Hippocampal formation (tissue), 2 donors: ENCODE measurements around the gene TASP1.
"Not testable (repeated sequence)": the region's sequence is repeated elsewhere in the genome, so short reads cannot be mapped to it uniquely, and the experiment has no call there.

Source experiments
- DNase-seq, 2 donors: peaks; one replicate each; lab custom pipeline; 2025; lab: John Stamatoyannopoulos, UW

The TASP1 gene

DNA sequence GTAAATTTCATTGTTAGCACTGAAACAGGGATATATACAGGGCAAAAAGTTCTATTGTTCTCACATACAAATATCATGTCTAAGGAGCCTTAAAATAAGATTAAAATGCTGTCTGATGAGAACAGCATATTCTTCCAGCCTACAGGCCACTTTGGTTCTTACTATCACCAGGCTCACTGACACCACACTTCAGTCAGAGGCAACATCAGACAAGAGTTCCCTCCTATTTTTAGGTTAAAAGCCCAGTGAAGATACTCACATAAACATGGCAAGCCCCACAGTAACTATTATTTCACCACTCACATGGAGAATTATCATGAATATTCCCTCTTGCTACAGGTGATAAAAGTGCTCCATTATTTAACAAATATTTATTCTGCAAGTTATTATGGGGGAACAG lies 241.9 kb downstream of the TASP1 start:
- no peak for DNase-seq

DNA sequence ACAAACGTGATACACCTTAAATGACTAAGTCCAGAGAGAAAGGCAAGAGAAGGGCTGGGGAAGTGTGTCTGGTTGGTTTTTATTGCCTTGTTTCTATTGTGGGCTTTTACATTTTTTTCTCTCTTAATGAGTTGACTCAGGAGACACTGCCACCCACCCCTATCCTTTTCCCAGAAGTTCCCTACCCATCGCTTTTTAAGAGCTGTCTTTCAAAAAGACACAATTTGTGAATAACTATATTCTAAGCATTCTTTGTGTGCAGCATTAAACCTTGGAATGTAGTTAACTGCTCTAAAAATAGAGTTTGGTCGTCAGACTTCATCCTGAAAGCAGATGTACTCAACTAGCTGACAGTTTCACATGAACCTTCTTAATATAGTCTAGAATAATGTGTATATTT lies 242.7 kb downstream of the TASP1 start:
- DNase-seq = no peak

DNA sequence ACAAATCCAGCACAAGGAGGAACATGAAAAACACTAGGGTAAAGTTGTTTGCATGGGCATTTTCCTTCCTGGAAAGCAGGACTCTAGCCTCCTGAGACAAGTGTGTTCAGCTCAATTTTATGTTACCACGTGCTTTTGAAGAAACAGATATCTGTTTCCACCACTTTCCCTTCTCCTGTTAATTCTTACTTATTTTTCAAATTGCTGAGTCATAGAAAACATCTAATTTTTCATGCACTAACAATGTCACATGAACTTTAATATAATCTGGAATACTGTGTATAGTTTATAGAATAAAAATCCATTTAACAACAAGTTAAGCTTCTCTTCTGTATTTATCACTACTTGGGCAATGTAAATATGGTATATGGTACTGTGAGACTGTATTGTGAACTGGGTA lies 243.5 kb downstream of the TASP1 start:
- no peak for DNase-seq

DNA sequence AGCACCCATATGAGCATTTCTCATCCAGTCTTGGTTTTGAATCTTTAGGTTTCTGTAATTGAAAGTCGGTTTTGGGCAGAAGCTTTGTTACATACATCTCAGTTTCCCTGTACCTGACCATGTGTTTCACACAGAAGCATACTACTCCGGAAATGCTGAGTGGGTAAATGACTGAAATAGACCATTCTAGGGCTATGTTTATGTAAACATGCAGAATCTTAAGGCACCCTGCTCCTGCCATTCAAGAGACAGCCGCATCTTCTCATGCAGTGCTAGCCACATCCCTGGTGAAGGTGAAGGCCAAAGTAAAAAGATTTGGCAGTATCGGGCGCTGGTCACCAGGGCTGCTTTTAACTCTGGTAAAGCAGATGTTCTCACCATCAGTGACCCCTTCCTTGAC lies 246.3 kb downstream of the TASP1 start:
- no peak for DNase-seq

DNA sequence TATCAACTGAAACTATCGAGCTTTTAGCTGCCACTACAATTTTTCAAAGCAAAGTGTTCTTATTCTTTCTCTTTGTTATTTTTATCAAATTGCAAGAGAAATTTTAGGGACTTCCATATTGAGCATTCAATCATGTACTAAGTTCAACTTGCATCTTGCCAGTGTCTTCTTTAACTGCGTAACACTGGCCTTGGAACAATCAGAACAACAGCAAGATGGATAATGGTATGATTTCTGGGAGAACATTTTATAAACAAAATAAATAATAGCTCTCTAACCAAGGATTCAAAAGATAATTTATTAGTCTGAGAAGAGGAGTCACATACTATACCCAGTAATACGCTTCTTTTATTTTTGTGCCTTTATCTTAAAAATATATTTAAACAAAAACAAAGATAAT lies 249.6 kb downstream of the TASP1 start:
- DNase-seq = no peak

DNA sequence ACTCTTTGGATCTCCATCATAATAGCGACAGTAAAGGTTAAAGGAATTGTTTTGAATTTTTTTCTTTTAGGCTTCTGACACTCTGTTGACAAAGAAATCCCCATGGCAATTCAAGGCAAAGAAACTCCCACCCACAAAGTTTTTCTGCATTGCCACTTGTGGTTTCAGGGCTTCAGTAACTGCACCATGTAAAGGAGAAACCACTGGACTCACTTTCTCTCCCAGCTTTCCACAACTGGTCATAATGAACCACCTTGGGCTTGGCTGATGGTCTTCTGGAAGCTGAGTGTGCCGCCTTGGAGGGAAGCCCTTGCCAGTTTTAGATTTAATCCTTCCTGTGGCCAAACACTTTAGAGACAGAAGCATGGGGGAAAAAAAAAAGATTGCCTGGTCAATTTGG lies 254.6 kb downstream of the TASP1 start:
- DNase-seq = no peak

DNA sequence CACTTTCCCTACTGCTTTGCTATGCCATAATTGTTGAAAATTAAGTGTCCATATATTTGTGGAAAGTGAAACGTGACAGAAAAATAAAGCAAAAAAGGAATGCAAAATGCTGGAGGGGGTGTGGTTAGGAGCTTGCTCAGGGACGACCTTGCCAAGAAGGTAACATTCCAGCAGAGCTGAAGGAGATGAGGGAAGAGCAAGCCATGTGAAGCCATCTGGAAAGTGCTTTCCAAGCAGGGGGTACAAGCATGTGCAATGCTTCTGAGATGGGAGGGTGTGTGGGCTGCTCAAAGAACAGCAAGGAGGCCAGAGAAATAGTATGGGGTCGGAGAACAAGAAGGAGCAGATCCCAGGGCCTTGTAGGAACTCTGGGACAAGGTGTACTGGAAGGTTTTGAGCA lies 255.9 kb downstream of the TASP1 start:
- no peak for DNase-seq

DNA sequence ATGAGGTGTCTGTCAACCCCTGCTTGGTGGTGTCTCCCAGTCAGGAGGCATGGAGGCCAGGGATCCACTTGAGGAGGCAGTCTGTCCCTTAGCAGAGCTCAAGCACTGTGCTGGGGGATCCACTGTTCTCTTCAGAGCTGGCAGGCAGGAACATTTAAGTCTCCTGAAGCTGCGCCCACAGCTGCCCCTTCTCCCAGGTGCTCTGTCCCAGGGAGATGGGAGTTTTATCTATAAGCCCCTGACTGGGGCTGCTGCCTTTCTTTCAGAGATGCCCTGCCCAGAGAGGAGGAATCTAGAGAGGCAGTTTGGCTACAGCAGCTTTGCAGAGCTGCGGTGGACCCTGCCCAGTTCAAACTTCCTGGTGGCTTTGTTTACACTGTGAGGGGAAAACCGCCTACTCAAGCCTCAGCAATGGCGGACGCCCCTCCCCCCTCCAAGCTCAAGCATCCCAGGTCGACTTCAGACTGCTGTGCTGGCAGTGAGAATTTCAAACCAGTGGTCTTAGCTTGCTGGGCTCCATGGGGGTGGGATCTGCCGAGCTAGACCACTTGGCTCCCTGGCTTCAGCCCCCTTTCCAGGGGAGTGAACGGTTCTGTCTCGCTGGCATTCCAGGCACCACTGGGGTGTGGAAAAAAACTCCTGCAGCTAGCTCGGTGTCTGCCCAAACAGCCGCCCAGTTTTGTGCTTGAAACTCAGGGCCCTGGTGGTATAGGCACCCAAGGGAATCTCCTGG lies 258.1 kb downstream of the TASP1 start:
- not testable (repeated sequence) for DNase-seq

DNA sequence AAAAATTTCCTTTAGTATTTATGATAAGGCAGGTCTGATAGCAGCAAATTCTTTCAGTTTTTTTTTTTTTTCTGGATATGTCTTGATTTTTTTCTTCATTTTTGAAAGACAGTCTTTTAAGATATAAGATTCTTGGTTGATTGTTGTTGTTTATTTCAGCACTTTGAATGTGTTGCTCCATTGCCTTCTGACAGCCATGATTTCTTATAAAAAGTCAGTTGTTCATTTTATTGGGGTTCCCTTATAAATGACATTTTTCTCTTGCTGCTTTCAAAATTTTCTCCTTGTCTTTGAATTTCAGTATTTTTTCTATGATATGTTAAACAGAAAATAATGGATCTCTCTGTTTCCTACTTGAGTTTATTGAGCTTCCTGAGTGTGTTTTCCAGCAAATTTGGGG lies 265.3 kb downstream of the TASP1 start:
- no peak for DNase-seq

DNA sequence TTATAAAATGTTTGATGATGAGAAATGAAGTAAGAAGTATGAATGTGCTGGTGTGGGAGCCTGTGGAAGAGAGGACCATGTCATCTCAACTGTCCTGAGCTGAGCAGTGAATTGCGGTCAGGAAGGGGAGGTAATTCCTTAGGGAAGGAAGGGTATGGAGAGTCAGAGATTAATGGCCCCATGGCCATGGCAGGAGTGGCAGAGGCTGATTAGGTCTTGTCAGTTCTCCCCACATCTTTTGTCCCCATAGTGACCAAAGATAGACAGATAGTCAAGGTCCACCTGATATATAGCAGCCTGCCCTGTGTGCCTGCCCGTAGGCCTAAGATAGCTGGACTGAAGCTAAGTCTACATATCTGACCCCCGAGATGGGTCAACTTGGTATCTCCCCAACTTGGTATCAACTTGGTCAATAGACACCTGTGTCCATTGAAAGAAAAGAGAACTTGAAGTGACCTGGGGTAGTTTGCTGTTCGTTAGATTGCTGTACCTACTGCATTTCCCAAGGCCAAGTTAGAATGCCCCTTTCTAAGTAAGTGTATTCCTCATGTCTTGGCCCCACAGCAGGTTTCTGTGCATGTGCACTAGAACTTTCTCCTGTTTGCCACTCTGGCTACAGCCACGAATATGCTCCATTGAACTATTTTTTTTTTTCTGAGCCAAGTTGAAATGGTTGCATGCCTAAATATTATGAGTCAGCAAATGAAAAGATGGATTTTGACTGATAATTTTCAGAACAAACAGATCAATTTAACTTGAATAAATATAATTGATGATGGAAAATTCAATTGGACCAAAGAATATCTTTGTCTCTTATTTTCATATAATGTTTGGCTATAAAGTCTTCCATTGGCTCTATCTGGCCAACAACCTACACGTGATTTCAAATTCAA lies 274.2 kb downstream of the TASP1 start:
- DNase-seq = no peak

DNA sequence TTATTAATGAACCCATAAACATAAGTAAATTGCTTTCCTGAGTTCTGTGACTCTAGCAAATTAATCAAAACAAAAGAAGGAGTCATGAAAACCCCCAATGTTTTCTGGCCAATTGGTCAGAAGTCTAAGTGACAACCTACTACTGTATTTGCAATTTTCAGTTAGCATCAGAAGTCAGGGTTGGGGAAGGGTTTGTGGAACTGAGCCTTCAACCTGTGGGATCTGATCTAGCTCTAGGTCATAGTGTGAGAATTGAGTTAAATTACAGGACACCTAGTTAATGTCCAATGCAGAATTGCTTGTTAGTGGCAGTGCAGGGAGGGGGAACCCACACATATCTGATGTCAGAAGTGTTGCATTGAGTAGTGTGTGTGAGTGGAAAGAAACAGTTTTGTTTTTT lies 275.3 kb downstream of the TASP1 start:
- no peak for DNase-seq

DNA sequence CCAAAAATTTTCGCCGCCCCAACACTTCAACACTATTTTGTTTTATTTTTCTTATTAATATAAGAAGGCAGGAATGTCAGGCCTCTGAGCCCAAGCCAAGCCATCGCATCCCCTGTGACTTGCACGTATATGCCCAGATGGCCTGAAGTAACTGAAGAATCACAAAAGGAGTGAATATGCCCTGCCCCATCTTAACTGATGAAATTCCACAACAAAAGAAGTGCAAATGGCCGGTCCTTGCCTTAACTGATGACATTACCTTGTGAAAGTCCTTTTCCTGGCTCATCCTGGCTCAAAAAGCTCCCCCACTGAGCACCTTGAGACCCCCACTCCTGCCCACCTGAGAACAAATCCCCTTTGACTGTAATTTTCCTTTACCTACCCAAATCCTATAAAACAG lies 276.6 kb downstream of the TASP1 start:
- not testable (repeated sequence) for DNase-seq

DNA sequence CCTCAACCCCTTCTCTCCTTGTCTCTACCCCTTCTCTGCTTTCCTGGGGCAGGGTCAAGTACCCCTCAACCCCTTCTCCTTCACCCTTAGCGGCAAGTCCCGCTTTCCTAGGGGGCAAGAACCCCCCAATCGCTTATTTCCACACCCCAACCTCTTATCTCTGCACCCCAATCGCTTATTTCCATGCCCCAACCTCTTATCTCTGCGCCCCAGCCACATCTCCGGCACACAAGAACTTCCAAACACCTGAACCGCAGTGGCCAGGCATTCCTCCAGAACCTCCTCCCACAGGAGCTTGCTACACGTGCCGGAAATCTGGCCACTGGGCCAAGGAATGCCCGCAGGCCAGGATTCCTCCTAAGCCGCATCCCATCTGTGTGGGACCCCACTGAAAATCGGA lies 279.8 kb downstream of the TASP1 start:
- DNase-seq = not testable (repeated sequence)

DNA sequence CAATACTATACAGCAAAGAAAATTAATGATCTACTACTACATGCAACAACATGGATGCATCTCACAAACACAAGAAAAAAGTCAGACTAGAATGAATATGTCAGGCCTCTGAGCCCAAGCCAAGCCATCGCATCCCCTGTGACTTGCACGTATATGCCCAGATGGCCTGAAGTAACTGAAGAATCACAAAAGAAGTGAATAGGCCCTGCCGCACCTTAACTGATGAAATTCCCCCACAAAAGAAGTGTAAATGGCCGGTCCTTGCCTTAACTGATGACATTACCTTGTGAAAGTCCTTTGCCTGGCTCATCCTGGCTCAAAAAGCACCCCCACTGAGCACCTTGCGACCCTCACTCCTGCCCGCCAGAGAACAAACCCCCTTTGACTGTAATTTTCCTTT lies 280.9 kb downstream of the TASP1 start:
- DNase-seq = not testable (repeated sequence)

DNA sequence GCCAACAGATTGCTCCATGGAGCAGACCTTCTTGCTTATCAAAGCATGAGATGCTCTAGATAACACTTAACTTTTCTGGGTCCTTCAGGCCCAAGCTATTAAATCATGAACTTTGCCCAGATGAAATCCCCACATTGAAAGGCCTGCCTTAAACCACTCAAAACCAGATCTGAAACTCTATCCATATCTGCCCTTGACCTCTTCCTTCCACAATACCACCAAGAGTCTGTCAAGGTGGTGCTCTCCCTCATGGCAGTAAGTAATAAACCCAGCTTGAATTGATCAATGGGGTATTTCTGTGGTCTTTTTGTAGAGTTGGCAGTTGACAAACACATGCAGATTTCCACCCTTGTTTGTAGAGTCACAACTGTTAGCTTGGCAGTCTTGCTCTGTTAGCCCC lies 282.1 kb downstream of the TASP1 start:
- DNase-seq = no peak

DNA sequence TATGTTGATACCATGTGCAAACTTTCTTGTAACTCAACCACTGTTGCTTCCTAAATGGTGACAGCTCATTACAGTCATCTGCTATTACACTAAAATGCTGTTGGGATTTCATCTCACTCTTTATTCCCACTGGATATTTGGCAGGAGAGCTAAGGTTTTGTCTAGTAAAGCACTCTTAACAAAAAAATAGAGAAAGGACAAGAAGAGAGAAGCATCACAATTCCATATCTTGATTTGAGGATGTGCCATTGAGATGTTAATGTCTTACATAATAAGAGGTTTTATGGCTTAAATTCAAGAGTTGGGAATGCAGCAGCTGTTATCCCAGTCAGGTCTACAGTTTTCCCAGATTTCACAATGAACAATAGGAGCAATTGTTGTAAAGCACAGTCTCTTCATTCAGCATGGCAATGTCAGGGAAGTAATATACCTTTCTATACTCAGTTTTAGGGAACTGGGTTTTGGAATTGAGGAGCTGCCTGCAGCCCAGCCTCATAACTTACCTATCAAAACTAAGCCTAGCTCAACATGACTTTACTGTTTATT lies 282.7 kb downstream of the TASP1 start:
- DNase-seq = no peak

DNA sequence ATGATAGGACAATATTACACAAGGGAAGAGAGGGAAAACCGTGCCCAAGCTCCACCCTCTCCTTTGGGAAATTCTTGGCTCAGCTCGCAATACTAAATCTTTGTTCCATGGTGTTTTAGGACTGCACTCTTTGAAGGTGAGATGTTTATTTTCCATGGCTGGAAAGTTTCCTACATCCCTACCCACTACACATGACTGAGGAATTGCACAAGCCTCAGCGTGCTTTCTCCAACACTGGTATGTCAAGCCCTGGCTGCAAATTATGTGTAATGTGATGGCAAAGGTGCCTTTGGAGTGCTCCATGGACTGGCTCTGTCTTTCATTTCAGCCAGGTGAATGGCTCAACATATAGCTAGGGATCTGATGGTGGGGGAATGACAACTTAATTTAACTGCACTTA lies 283.3 kb downstream of the TASP1 start:
- no peak for DNase-seq

DNA sequence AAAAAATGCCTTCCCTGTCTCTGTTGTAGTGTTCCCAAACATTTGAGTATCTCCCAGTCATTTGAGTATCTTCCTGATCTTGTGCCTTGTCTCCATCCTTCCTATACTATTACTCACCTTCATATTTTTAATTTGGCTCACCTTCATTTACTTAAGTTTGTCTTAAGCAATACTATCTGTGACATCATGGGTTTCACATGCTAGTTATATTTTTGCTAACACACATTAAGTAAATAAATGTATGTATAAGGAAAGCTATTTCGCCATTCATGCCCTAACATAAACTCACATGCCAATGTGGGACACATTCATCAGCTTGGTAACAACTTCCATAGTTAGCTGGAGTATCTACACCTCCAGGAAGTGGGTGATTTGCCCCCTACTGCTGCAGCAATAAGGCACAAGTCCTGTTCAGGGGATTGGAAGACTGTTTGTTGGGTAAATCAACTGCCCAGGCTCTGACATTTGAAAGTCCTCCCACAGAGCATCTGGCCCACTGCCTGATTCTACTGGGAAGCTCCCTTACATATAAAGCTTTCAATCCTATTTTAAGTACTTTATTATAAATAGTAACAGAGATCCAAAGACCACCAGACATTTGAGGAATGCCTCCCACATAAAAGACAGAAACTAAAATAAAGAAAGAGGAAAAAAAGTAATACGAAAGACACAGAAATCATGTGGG lies 285.3 kb downstream of the TASP1 start:
- no peak for DNase-seq

DNA sequence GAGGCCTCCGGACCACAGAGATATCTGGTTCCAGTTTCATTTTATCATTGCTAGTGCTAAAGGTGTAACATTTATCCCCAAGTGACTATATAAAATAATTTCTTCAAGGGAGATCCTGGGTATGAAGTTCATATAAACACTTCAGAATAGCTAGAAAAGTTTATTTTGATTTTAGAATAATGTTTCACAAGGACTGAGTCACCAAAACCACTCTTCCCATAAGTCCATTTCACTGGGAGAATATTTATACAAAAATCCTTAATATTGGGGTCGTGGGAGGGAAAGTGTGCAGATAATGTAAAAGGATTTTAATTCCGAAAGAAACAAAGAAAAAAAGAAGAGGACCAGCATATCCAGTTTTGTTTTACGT lies 289.5 kb downstream of the TASP1 start:
- DNase-seq = no peak

DNA sequence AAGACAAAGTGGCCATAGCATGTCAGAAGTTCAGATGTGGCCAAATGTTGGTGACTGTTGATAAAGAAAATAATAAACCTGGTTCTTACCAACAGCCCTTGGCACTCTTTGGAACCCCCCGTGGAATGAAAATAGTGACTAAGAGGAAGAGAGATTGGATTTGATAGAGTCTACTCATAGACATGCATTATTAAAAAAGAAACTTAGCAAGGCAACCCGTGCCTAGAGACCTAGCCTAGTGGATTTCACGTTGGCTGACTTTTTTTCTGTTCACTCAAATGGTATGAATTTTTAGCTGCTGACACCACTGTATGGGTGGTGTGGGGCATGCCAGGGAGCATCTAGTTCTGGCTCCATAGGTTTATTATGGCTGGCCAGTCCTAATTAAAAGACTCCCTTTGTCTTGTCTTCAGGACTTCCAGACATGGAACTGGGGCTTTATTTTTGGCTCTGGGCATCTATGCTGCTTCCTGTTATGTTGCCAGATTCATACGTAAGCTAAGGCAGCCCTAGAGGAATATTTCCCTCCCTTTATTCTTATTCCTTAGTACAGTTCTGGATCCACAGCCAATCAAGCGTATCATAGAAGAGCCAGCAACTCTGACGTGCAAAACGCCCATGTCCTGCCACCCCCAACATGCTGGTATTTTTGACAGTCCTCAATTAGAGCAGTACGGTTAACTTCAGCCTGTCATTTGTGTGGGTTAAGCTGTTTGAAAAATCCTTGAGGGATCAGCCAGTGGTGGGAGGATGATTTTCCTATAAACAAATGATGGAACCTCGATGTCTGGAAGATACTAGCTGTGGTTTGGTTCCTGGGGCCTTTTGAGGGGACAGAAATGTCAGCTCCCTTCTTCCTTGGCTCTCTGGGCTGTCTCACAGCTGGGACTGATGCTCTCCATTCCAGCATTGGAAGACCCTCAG lies 290.2 kb downstream of the TASP1 start:
- DNase-seq = no peak

DNA sequence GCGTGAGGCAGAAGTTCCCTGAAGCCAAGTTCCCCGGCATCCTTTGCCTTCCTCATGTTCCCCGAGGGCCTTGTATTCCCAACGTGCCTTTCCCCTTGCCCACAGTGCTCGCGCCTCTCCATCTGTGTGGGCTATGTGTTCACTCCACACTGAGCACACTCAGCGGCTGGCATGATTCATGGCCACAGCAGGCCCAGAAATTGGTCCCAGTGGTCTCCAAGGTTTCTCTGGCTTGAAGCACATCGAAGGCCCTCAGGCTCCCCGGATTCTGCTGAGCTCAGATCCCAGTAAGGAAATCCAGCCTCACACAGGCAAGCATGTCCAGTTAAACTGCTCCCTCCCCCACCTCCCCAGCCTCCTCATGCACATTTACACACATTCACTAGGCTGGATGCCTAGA lies 294.1 kb downstream of the TASP1 start:
- no peak for DNase-seq
